GM18502 (cell line): ENCODE measurements around the gene CYB5B.
"Not testable (repeated sequence)": the region's sequence is repeated elsewhere in the genome, so short reads cannot be mapped to it uniquely, and the experiment has no call there.

Source experiments
- ATAC-seq: cut with Tn5 transposase; IDR thresholded peaks from one replicate; pipeline ENCODE4 v1.9.1; 2021; ENCODE audit warnings: mild to moderate bottlenecking; ENCODE audit not compliant: unreplicated experiment, poor library complexity

Gene CYB5B

GRCh38 chr16:69407702-69408323 is 16.6 kb upstream of the CYB5B start:
- no peak for ATAC-seq

DNA sequence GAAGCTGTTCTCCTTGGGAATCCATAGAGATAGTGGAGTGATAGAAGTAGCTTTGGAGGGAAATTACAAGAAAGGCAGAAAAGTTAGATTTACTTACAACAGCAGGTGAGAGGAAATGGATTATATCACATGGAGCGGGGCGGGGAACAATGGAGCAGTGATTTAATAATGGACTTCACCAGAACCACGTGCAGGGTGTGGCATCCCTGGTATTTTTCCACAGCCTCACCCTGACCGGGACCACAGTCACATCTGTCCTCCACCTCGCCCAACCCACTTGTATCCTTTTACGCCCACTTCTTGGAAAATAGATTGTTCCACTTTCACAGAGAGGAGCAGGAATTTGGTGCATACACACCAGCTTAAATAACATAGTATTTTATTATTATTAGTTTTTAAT is 15.9 kb upstream of the CYB5B start:
- no peak for ATAC-seq

- no peak for ATAC-seq
These were observed 14.0 kb upstream of the CYB5B start for GRCh38 chr16:69410219-69410990.

- no peak for ATAC-seq
These were observed 13.1 kb upstream of the CYB5B start for GRCh38 chr16:69411064-69411985.

DNA sequence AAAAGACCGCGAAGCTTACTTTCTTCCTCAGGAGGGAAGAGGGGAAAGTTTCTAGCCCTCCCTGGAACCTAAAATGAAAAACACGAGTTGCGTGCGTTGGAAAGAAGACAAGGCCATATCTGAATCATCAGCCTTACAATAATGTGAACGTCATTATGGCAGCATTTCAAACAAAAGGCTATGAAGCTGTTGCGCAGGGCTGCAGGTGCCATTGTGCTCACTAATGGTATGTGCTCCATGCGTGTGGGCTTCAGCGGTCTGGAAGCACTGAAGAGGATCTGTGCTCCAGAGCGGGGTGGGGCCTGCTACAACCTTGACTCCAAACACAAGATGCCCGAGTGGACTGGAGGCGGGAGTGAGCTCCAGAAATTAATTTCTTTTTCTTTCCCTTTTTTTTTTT is 12.1 kb upstream of the CYB5B start:
- no peak for ATAC-seq

GRCh38 chr16:69413045-69413664 is 11.3 kb upstream of the CYB5B start:
- ATAC-seq = no peak

GRCh38 chr16:69417520-69418199 is 6.8 kb upstream of the CYB5B start:
- no peak for ATAC-seq

DNA sequence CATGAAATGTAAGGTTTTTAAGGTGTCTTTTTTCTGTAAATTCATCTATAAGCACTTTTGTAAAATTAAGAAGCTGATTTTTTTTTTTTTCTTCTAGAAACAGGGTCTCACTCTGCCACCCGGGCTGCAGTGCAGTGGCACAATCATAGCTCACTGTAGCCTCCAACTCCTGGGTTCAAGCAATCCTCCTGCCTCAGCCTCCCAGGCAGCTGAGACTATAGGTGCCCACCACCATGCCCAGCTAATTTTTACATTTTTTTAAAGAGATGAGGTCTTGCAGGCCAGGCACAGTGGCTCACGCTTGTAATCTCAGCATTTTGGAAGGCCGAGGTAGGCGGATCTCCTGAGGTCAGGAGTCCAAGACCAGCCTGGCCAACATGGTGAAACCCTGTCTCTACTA is 4.5 kb upstream of the CYB5B start:
- ATAC-seq = no peak

DNA sequence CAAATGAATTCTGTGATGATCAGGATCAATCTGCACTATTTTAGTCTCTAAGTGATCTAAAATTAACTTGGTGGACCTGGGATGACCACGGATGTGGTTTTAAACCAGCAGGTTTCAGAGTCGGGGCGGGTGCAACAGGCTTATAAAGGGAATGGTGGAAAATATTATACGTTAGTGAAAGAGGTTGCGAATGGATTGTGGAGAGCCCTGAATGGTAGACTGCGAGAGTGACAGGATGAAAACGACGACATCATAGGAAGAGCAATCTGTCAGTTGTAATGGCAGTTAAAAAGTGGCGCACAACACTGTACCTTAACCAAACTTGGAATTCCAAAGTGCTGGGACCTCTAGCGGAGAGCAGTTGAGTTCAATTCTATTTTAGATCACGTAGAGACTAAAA is 1.2 kb upstream of the CYB5B start:
- no peak for ATAC-seq

DNA sequence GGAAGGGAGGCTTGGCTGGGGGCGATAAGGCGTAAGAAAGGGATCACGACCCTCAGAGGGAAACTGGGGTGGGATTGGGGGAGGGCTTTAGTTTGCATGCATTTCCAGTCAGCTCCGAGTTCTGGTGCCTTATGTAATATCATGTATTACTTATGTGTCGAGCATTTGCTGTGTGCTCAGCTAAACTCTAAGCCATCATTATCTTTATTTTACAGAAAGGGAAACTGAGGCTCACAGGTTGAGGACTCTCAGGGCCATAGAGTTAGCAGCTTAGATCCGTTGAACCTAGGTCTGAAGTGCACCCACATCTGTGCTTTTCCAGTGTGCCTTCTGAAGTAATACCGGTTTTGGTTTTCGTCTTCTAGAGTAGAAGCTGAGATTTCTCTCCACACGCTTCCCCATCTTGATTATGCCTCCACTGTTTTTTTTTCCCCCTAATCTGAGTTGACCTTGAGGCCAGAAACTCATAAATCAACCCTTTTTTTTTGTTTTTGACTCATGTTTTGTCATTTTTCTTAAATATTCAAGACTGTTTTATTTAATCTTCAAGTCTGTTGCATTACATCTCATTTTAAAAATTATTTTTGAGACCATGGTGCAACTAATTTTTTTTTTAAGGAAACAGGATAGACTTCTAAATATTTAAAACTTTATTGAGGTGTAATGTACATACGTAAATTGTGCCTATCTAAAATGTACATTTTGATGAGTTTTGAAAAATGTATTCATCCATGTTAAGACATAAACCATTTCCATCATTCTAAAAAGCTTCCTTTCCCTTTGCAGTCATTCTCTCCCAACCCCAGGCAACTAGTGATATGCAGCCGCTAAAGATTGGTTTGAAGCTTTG is 741 bp downstream of the CYB5B start:
- ATAC-seq = no peak

DNA sequence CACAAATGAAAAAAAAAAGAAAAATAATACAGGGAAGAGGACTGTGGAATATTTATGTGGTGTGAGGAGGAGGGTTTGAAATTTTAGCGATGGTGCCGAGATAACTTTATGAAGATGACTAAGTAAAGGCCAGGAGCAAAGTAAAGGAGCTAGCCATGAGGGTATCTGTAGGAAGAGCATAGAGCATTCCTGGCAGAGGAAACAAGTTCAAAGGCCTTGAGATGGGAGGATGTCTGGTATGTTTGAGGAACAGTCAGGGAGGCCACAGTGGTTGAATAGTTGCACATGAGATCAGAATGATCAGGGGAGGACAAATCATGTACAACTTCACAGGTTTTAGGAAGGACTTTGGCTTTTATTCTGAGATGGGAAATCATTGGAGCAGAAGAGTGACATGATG is 4.2 kb downstream of the CYB5B start:
- ATAC-seq = no peak

- not testable (repeated sequence) for ATAC-seq
These were observed 4.7 kb downstream of the CYB5B start for GRCh38 chr16:69429058-69429640.

DNA sequence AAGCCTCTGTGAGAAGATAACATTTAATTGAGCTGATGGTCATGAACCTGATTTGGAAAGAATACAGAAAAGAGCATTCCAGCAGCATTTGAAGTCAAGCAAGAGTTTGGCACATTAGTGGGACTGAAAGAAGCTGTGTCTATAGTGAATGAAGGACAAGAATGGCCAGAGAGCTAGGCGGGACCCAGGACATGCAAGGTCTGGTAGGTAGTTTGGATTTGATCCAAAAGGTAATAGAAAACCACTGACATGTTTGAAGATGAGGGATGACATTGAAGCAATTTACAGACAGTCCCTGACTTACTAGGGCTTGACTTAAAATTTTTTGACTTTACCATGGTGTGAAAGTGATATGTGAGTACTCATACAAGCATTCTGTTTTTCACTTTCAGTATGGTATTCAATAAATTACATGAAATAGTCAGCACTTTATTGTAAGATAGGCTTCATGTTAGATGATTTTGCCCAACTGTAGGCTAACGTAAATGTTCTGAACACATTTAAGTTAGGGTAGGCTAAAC is 7.6 kb downstream of the CYB5B start:
- ATAC-seq = no peak

DNA sequence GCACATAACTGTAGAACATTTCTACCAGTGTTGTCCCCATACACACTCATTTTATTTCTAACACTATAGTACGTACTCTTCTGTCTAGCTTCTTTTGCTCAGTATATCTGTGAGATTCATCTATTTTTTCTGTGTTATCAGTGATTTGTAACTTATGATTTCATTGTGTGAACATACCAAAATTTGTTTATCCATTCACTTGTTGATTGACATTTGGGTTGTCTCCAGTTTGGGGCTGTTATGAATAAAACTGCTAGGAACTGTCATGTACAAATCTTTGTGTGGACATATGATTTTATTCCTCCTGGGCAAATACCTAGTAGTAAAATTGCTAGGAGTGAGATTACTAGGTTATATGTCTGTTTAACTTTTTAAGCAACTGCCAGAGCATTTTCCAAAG is 9.6 kb downstream of the CYB5B start:
- ATAC-seq = no peak

DNA sequence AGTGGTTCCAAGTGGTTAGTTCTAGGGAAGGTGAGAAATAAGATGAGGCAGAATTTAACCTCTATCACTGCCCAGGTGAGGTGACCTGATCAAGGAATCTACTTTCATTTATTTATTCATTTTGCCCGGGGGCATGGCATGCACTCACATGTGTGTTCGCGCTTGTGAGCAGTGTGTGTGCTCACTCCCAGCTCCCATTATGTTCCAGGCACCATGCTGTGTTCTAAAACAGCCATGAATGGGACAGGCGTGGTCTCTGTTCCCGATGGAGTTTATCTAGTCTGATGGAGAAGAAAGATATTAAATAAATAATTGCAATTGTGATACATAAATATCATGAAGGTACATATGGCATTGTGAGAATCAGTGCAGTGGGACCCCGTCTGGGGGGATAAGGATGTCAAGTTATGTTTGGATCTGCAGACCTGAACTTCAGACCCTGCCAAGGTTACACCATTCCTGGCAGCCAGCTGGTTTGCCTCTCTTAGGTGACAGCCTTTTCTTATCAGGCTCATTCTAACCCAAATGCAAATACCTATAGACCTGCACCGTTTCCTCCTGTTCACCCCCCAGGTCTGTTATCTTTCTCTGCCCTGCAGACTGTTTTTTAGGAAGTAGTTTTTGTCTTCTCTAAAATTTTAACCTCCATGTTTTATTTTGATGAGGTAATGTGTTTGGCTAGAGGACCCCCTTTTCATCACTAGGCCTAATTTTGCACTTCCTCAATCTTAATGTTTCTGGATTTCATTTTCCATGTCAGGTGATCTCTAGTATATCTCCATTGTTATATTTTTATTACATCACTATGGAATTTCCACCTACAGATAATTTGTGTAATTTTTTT is 11.8 kb downstream of the CYB5B start:
- no peak for ATAC-seq

DNA sequence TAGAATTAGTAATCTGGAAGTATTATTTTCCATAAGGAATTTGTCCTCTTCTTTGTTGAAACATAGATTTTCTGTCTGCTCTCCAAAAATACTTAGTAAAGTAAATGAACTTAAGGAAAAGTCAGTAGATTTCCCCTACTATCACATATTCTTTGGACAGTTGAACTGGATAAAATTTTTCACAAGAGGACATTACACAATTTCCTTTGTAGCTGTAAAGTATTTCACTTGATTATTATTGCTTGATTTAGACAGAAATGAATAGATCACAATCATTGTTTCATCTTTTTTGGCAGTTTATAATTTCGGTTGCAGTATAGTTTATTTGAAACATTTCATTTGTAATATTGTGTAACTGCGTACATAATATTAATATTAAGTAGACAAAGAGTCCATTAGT is 12.5 kb downstream of the CYB5B start:
- no peak for ATAC-seq

DNA sequence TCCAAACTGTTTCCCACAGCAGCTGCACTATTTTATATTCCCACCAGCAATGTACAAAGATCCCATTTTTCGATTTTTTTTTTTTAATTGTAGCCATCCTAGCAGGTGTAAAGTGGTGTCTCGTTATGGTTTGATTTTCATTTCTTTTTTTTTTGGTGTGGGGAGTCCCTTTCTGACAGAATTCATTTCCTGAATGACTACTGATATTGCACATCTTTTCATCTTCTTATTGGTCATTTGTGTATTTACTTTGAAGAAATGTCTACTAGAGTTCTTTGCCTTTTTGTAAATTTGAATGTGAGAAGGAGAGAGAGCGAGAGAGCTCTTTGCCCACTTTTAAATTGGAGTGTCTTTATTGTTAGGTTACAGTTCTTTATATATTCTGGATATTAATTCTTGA is 14.0 kb downstream of the CYB5B start:
- peak; percentile 45 for ATAC-seq

GRCh38 chr16:69440250-69440649 is 15.8 kb downstream of the CYB5B start:
- ATAC-seq = no peak
